B cell (primary cell): ENCODE data around the gene TEX11.

Experiments used
- EZH2 ChIP-seq: IDR thresholded peaks from 2 replicates; pipeline ENCODE4 v1.6.1; 2012; ENCODE audit warnings: borderline replicate concordance, low read depth, mild to moderate bottlenecking, moderate library complexity, low read length; ENCODE audit not compliant: insufficient read depth, poor library complexity, severe bottlenecking
- TF ChIP-seq, protein P1 (sequence below): fragments of 200-600 bp; IDR thresholded peaks from one replicate; pipeline ENCODE4 v1.8.0; 2022; ENCODE audit warnings: antibody characterized with exemption, mild to moderate bottlenecking

DNA sequence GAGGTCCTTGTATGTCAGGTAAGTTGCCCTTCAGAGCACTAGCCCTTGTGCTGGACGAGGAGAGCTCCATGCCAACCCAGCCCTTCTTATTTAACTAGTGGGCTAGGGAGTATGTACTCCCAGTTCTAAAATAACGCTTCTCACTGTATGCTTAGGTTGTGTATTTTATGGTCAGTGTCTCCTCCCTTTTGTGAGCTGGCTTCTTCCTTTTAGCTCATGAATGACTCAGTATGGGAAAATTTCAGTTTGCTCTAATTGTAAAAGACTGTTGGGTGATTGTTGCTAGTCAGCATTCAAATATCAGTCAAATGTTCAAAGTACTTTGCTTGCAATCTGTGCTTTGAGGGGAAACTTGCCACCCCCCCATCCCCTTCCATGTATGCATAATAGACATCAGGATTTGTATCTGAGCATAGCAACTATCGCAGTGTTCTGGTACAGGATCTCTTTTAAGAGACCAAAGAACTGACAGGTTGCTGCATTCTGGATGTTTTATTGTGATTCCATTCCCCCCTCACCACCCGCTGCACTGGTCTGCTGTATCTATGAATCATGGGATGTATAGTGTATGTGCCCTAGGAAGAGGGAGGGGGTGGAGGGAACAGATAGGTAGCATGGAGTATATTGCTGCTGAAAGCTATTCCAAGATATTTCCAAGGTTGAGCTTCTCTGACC lies 429.1 kb downstream of the TEX11 start:
- TF ChIP-seq, protein P1, sequence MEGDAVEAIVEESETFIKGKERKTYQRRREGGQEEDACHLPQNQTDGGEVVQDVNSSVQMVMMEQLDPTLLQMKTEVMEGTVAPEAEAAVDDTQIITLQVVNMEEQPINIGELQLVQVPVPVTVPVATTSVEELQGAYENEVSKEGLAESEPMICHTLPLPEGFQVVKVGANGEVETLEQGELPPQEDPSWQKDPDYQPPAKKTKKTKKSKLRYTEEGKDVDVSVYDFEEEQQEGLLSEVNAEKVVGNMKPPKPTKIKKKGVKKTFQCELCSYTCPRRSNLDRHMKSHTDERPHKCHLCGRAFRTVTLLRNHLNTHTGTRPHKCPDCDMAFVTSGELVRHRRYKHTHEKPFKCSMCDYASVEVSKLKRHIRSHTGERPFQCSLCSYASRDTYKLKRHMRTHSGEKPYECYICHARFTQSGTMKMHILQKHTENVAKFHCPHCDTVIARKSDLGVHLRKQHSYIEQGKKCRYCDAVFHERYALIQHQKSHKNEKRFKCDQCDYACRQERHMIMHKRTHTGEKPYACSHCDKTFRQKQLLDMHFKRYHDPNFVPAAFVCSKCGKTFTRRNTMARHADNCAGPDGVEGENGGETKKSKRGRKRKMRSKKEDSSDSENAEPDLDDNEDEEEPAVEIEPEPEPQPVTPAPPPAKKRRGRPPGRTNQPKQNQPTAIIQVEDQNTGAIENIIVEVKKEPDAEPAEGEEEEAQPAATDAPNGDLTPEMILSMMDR = no peak
- TF ChIP-seq EZH2 = no peak
